Measurements from ENCODE around the gene ATP2A1.

ATP2A1 gene

GRCh38 chr16:28878083-28878926, at the start of gene ATP2A1:
Gene ATP2A1 (plus strand): TSS chr16:28878488. CDS start chr16:28878672, 184 bp downstream.
- no peak within 1 kb of the TSS for H3K27ac ChIP-seq
- peaks cover 15 to 17% of the 10 kb centered on the region in 2 experiments for H3K4me1 ChIP-seq (ENCODE audit: control insufficient read depth in 1 of 2, insufficient read depth in 1 of 2, low read depth in 1 of 2, low read length in 1 of 2)
- TF ChIP-seq, protein P1, sequence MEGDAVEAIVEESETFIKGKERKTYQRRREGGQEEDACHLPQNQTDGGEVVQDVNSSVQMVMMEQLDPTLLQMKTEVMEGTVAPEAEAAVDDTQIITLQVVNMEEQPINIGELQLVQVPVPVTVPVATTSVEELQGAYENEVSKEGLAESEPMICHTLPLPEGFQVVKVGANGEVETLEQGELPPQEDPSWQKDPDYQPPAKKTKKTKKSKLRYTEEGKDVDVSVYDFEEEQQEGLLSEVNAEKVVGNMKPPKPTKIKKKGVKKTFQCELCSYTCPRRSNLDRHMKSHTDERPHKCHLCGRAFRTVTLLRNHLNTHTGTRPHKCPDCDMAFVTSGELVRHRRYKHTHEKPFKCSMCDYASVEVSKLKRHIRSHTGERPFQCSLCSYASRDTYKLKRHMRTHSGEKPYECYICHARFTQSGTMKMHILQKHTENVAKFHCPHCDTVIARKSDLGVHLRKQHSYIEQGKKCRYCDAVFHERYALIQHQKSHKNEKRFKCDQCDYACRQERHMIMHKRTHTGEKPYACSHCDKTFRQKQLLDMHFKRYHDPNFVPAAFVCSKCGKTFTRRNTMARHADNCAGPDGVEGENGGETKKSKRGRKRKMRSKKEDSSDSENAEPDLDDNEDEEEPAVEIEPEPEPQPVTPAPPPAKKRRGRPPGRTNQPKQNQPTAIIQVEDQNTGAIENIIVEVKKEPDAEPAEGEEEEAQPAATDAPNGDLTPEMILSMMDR (IDR thresholded peaks at IDR 0.05): no peak
- H3K9me3 ChIP-seq: no peaks in the 10 kb centered on the region
- peak within 1 kb of the TSS; percentile 57 to 67 for H3K4me3 ChIP-seq (ENCODE audit: low read depth in 1 of 2, low read length in 1 of 2)
- H3K36me3 ChIP-seq: peaks cover 23% of the 10 kb centered on the region
- H3K27me3 ChIP-seq: peaks cover 37% of the 10 kb centered on the region

DNA sequence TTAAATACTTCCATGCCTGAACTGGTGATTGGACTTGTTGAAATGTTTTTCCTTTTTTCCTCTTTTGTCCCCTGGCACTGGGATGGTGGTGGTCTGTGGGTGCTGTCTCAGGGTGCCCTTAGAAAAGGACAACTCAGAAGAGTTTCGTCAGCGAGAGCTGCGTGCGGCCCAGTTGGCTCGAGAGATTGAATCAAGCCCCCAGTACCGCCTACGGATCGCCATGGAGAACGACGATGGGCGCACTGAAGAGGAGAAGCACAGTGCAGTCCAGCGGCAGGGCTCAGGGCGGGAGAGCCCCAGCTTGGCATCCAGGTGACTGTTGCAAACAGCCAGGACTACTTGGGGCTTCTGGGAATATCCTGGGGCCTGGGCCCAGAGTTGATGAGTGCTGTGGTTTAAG, 48.5 kb upstream of the ATP2A1 start:
- Histone ChIP-seq H3K36me3 (peaks cover 96% of the 10 kb centered on the region), H3K27me3 (no peaks in the 10 kb centered on the region), H3K27ac (no peak overlapping the region), H3K4me1 (ENCODE audit: control insufficient read depth in 1 of 2, insufficient read depth in 1 of 2, low read depth in 1 of 2, low read length in 1 of 2) (peaks cover 2 to 7% of the 10 kb centered on the region in 2 experiments), H3K9me3 (no peaks in the 10 kb centered on the region), H3K4me3 (ENCODE audit: low read depth in 1 of 2, low read length in 1 of 2) (no peak overlapping the region)
- TF ChIP-seq, protein P1 (IDR thresholded peaks at IDR 0.05): no peak

- H3K4me3 ChIP-seq (ENCODE audit: low read depth in 1 of 2, low read length in 1 of 2): no peak overlapping the region
- H3K9me3 ChIP-seq: no peaks in the 10 kb centered on the region
- H3K27ac ChIP-seq: no peak overlapping the region
- no peaks in the 10 kb centered on the region for H3K27me3 ChIP-seq
- peaks cover 100% of the 10 kb centered on the region for H3K36me3 ChIP-seq
- TF ChIP-seq, protein P1 (IDR thresholded peaks at IDR 0.05): no peak
- H3K4me1 ChIP-seq (ENCODE audit: control insufficient read depth in 1 of 2, insufficient read depth in 1 of 2, low read depth in 1 of 2, low read length in 1 of 2): no peaks in the 10 kb centered on the region
These were observed 47.8 kb upstream of the ATP2A1 start for GRCh38 chr16:28830531-28830930.

GRCh38 chr16:28834349-28834748, 43.9 kb upstream of the ATP2A1 start:
- no peaks in the 10 kb centered on the region for H3K4me1 ChIP-seq (ENCODE audit: control insufficient read depth in 1 of 2, insufficient read depth in 1 of 2, low read depth in 1 of 2, low read length in 1 of 2)
- H3K4me3 ChIP-seq (ENCODE audit: low read depth in 1 of 2, low read length in 1 of 2): no peak overlapping the region
- H3K27ac ChIP-seq: no peak overlapping the region
- no peaks in the 10 kb centered on the region for H3K27me3 ChIP-seq
- H3K9me3 ChIP-seq: no peaks in the 10 kb centered on the region
- peaks cover 90% of the 10 kb centered on the region for H3K36me3 ChIP-seq
- TF ChIP-seq, protein P1 (IDR thresholded peaks at IDR 0.05): no peak

DNA sequence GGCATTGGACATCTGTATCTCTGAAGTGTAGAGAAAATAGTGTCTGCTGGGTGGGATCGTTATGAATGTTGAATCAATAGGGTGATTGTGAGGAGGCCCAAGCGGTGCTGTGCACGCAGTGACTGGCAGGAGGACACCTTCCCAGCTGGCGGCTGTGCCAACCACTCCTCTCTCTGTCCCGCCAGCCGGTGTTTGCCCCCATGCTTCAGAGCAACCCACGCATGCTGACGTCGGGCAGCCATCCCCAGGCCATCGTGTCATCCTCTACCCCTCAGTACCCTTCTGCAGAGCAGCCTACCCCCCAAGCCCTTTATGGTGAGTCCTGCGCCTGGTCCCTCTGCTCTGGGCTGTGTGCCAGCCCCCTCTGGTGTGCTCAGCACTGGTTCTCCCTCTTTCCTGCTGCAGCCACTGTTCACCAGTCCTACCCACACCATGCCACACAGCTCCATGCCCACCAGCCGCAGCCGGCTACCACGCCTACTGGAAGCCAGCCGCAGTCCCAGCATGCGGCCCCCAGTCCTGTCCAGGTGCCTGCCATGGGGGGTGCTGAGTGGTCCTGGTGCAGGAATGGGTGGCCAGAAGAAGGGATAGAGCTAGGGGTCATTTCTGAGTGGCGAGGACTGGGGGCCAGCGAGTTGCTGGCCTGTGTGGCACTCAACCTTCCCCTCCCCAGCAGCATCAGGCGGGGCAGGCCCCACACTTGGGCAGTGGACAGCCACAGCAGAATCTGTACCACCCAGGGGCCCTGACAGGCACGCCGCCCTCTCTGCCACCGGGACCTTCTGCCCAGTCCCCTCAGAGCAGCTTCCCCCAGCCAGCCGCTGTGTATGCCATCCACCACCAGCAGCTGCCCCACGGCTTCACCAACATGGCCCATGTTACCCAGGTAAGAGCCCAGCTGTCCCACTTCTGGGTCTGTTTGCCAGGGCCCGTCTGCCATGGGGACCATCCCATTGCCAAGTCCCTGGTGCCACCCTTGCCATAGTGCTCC, 43.1 kb upstream of the ATP2A1 start:
- no peak overlapping the region for H3K27ac ChIP-seq
- no peaks in the 10 kb centered on the region for H3K9me3 ChIP-seq
- no peaks in the 10 kb centered on the region for H3K4me1 ChIP-seq (ENCODE audit: control insufficient read depth in 1 of 2, insufficient read depth in 1 of 2, low read depth in 1 of 2, low read length in 1 of 2)
- no peak overlapping the region for H3K4me3 ChIP-seq (ENCODE audit: low read depth in 1 of 2, low read length in 1 of 2)
- peaks cover 82% of the 10 kb centered on the region for H3K36me3 ChIP-seq
- TF ChIP-seq, protein P1 (IDR thresholded peaks at IDR 0.05): no peak
- no peaks in the 10 kb centered on the region for H3K27me3 ChIP-seq

Measured in neutrophil (primary cell).